ENCODE results near the gene SLC34A1. TPM values are rescaled to one million over a fixed set of nuclear protein-coding genes. Genes with fewer than 3 reads are reported as not detected.

SLC34A1 gene
- total RNA-seq, 1 donor from 2014 or later, result not detected

- Mint-ChIP-seq H3K4me3 (ENCODE audit: unreplicated experiment) (no peak overlapping the region), H3K27ac (ENCODE audit: unreplicated experiment) (no peak overlapping the region), H3K27me3 (ENCODE audit: low read depth, unreplicated experiment) (no peaks in the 10 kb centered on the region), H3K36me3 (ENCODE audit: low read depth, unreplicated experiment) (peaks cover 11% of the 10 kb centered on the region), H3K9me3 (ENCODE audit: unreplicated experiment) (no peaks in the 10 kb centered on the region), H3K4me1 (ENCODE audit: low read depth, unreplicated experiment) (peaks cover 9% of the 10 kb centered on the region)
- H3K36me3 ChIP-seq (ENCODE audit: insufficient read depth, low read length), result peaks cover 4% of the 10 kb centered on the region
- FAIRE-seq (no peak), DNase-seq (ENCODE audit: low read depth) (no peak)
- peaks cover 6% of the 10 kb centered on the region for H3K4me1 ChIP-seq (ENCODE audit: insufficient read depth, low read length)
- no peak overlapping the region for H3K4me2 ChIP-seq (ENCODE audit: low read length)
- no peak overlapping the region for H3K9ac ChIP-seq (ENCODE audit: low read length)
- H2AFZ ChIP-seq (ENCODE audit: low read depth, low read length), result no peak overlapping the region
- H3K4me3 ChIP-seq (ENCODE audit: insufficient read depth, low read depth, low read length), result no peak overlapping the region
- TF ChIP-seq EZH2 (IDR thresholded peaks at IDR 0.05; ENCODE audit: insufficient read depth, low read length) (no peak), CTCF (IDR thresholded peaks at IDR 0.05; ENCODE audit: insufficient read depth, low read depth, low read length) (no peak)
- peaks cover 32% of the 10 kb centered on the region for H3K79me2 ChIP-seq (ENCODE audit: insufficient read depth, low read length)
- no peak overlapping the region for H3K27ac ChIP-seq (ENCODE audit: low read depth, low read length)
- H3K9me3 ChIP-seq (ENCODE audit: insufficient read depth, low read depth, low read length), result no peaks in the 10 kb centered on the region
- peaks cover 41% of the 10 kb centered on the region for H4K20me1 ChIP-seq (ENCODE audit: insufficient read depth, low read length)
- H3K27me3 ChIP-seq (ENCODE audit: insufficient read depth, low read length), result no peaks in the 10 kb centered on the region
Observed at GRCh38 chr5:177432143-177432838, 48.1 kb downstream of the SLC34A1 start.

- TF ChIP-seq CTCF (IDR thresholded peaks at IDR 0.05; ENCODE audit: insufficient read depth, low read depth, low read length) (no peak), EZH2 (IDR thresholded peaks at IDR 0.05; ENCODE audit: insufficient read depth, low read length) (no peak)
- DNase-seq (ENCODE audit: low read depth) (no peak), FAIRE-seq (no peak)
- H3K27ac ChIP-seq (ENCODE audit: low read depth, low read length), result no peak overlapping the region
- Mint-ChIP-seq H3K27ac (ENCODE audit: unreplicated experiment) (no peak overlapping the region), H3K9me3 (ENCODE audit: unreplicated experiment) (no peaks in the 10 kb centered on the region), H3K27me3 (ENCODE audit: low read depth, unreplicated experiment) (no peaks in the 10 kb centered on the region), H3K4me3 (ENCODE audit: unreplicated experiment) (no peak overlapping the region), H3K4me1 (ENCODE audit: low read depth, unreplicated experiment) (peaks cover 9% of the 10 kb centered on the region), H3K36me3 (ENCODE audit: low read depth, unreplicated experiment) (peaks cover 15% of the 10 kb centered on the region)
- peaks cover 33% of the 10 kb centered on the region for H4K20me1 ChIP-seq (ENCODE audit: insufficient read depth, low read length)
- H3K9me3 ChIP-seq (ENCODE audit: insufficient read depth, low read depth, low read length), result no peaks in the 10 kb centered on the region
- peaks cover 4% of the 10 kb centered on the region for H3K36me3 ChIP-seq (ENCODE audit: insufficient read depth, low read length)
- no peak overlapping the region for H3K4me3 ChIP-seq (ENCODE audit: insufficient read depth, low read depth, low read length)
- H3K4me2 ChIP-seq (ENCODE audit: low read length), result no peak overlapping the region
- H3K27me3 ChIP-seq (ENCODE audit: insufficient read depth, low read length), result no peaks in the 10 kb centered on the region
- H3K4me1 ChIP-seq (ENCODE audit: insufficient read depth, low read length), result no peaks in the 10 kb centered on the region
- H3K79me2 ChIP-seq (ENCODE audit: insufficient read depth, low read length), result peaks cover 25% of the 10 kb centered on the region
- no peak overlapping the region for H3K9ac ChIP-seq (ENCODE audit: low read length)
- no peak overlapping the region for H2AFZ ChIP-seq (ENCODE audit: low read depth, low read length)
Observed at GRCh38 chr5:177432839-177433657, 48.8 kb downstream of the SLC34A1 start.

Data from astrocyte (in vitro differentiated cells and primary cell).